ENCODE measurements around the gene ZNF335.

The ZNF335 gene

DNA sequence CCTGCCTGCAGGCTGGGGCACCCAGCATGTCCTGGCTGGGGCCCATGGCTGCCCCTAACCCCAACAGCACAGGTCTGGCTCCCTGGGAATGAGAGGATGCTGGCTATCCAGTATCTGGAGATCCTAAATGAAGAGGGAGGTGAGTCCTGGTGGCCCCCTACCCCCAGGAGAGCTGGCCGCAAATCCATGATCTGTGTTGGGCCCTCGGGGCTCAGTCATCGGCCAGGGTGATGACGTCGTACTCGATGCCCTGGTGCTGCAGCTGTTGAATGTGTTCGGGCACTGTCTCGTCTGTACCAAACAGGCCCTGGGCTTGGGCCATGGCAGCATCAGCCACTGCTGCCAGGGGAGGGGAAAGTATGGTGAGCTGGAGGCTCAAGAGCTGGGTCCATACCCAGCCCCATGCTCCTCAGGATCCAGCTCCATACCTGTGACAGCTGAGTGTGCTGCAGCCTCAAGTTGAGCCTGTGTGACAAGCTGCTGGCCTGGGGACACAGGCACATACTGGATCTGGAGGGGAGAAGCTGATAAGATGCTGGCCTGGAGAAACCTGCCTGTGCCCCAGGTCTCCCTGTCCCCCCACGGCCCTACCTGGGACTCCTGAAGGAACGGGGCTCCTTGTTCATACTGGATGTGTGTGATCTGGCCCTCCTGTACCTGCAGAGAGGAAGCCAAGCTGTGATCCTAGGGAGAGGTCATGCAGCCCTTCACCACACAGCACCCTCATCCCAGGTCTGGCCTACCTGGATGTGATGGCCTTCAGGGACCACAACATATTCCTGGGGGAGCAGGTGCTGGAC lies 23.1 kb downstream of the ZNF335 start:
- no peaks in the 10 kb centered on the region for H3K79me2 ChIP-seq (ENCODE audit: insufficient read depth, low read length)
- no peak overlapping the region for H3K4me3 ChIP-seq (ENCODE audit: low read depth in 1 of 2, low read length in 2 of 2)
- peaks cover 19% of the 10 kb centered on the region for H4K20me1 ChIP-seq (ENCODE audit: insufficient read depth, low read length)
- no peak overlapping the region for H3K4me2 ChIP-seq (ENCODE audit: insufficient read depth, low read length)
- peaks cover 95% of the 10 kb centered on the region for H3K36me3 ChIP-seq (ENCODE audit: insufficient read depth, low read length)
- H2AFZ ChIP-seq (ENCODE audit: low read depth, low read length): no peak overlapping the region
- H3K9ac ChIP-seq (ENCODE audit: low read depth, low read length): no peak overlapping the region
- 0 out of 3 replicates have a peak, but pooled peaks have one; percentile 2 for ATAC-seq (ENCODE audit: insufficient read depth, low read depth)
- no peak for TF ChIP-seq EZH2 (IDR thresholded peaks at IDR 0.05; ENCODE audit: borderline replicate concordance, low read depth, low read length, severe bottlenecking)
- TF ChIP-seq, protein P1, sequence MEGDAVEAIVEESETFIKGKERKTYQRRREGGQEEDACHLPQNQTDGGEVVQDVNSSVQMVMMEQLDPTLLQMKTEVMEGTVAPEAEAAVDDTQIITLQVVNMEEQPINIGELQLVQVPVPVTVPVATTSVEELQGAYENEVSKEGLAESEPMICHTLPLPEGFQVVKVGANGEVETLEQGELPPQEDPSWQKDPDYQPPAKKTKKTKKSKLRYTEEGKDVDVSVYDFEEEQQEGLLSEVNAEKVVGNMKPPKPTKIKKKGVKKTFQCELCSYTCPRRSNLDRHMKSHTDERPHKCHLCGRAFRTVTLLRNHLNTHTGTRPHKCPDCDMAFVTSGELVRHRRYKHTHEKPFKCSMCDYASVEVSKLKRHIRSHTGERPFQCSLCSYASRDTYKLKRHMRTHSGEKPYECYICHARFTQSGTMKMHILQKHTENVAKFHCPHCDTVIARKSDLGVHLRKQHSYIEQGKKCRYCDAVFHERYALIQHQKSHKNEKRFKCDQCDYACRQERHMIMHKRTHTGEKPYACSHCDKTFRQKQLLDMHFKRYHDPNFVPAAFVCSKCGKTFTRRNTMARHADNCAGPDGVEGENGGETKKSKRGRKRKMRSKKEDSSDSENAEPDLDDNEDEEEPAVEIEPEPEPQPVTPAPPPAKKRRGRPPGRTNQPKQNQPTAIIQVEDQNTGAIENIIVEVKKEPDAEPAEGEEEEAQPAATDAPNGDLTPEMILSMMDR (IDR thresholded peaks at IDR 0.05; ENCODE audit: borderline replicate concordance, extremely low read depth, low read length, poor library complexity, severe bottlenecking): no peak
- no peak for DNase-seq
- no peak overlapping the region for H3K27ac ChIP-seq (ENCODE audit: low read length)
- H3K9me3 ChIP-seq (ENCODE audit: insufficient read depth, low read length, severe bottlenecking): no peaks in the 10 kb centered on the region
- no peaks in the 10 kb centered on the region for H3K27me3 ChIP-seq (ENCODE audit: insufficient read depth, low read length, poor library complexity)
- H3K4me1 ChIP-seq (ENCODE audit: insufficient read depth, low read length): no peaks in the 10 kb centered on the region

- Histone ChIP-seq H3K27ac (ENCODE audit: low read length) (peak overlapping the region; percentile 5; the same call in 1 of the 2 replicates), H3K9ac (ENCODE audit: low read depth, low read length) (no peak overlapping the region), H3K9me3 (ENCODE audit: insufficient read depth, low read length, severe bottlenecking) (no peaks in the 10 kb centered on the region), H3K4me2 (ENCODE audit: insufficient read depth, low read length) (no peak overlapping the region), H2AFZ (ENCODE audit: low read depth, low read length) (no peak overlapping the region), H3K79me2 (ENCODE audit: insufficient read depth, low read length) (no peaks in the 10 kb centered on the region), H3K4me3 (ENCODE audit: low read depth in 1 of 2, low read length in 2 of 2) (no peak overlapping the region), H4K20me1 (ENCODE audit: insufficient read depth, low read length) (peaks cover 19% of the 10 kb centered on the region), H3K36me3 (ENCODE audit: insufficient read depth, low read length) (peaks cover 95% of the 10 kb centered on the region), H3K27me3 (ENCODE audit: insufficient read depth, low read length, poor library complexity) (no peaks in the 10 kb centered on the region), H3K4me1 (ENCODE audit: insufficient read depth, low read length) (no peaks in the 10 kb centered on the region)
- peak; percentile 10; the same call in 2 of the 3 replicates for ATAC-seq (ENCODE audit: insufficient read depth, low read depth)
- DNase-seq: no peak
- TF ChIP-seq EZH2 (IDR thresholded peaks at IDR 0.05; ENCODE audit: borderline replicate concordance, low read depth, low read length, severe bottlenecking): no peak
Measured at GRCh38 chr20:45948261-45948733, 23.7 kb downstream of the ZNF335 start.

DNA sequence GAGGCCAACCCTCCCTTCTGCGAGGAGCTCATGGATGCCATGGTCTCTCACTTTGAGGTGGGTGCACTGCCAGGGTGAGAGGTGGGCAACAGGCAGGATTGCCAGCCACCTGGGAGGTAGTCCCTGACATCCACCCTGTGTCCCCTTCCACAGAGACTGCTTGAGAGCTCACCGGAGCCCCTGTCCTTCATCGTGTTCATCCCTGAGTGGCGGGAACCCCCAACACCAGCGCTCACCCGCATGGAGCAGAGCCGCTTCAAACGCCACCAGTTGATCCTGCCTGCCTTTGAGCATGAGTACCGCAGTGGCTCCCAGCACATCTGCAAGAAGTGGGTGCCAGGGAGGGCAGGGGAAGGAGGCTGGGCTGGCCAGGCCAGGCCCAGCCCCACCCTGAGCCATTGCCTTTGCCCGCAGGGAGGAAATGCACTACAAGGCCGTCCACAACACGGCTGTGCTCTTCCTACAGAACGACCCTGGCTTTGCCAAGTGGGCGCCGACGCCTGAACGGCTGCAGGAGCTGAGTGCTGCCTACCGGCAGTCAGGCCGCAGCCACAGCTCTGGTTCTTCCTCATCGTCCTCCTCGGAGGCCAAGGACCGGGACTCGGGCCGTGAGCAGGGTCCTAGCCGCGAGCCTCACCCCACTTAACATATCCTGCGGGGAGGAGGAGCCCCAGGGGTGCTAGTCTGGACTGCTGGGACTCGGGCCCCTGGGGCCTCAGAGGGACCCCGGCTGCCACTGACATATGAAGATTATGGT lies 24.7 kb downstream of the ZNF335 start:
- no peak overlapping the region for H3K4me3 ChIP-seq (ENCODE audit: low read depth in 1 of 2, low read length in 2 of 2)
- H3K9ac ChIP-seq (ENCODE audit: low read depth, low read length): no peak overlapping the region
- H2AFZ ChIP-seq (ENCODE audit: low read depth, low read length): no peak overlapping the region
- peaks cover 19% of the 10 kb centered on the region for H4K20me1 ChIP-seq (ENCODE audit: insufficient read depth, low read length)
- no peaks in the 10 kb centered on the region for H3K9me3 ChIP-seq (ENCODE audit: insufficient read depth, low read length, severe bottlenecking)
- no peaks in the 10 kb centered on the region for H3K27me3 ChIP-seq (ENCODE audit: insufficient read depth, low read length, poor library complexity)
- TF ChIP-seq, protein P1 (IDR thresholded peaks at IDR 0.05; ENCODE audit: borderline replicate concordance, extremely low read depth, low read length, poor library complexity, severe bottlenecking): no peak
- TF ChIP-seq EZH2 (IDR thresholded peaks at IDR 0.05; ENCODE audit: borderline replicate concordance, low read depth, low read length, severe bottlenecking): no peak
- ATAC-seq (ENCODE audit: insufficient read depth, low read depth) (no peak), DNase-seq (no peak)
- no peak overlapping the region for H3K4me2 ChIP-seq (ENCODE audit: insufficient read depth, low read length)
- H3K79me2 ChIP-seq (ENCODE audit: insufficient read depth, low read length): no peaks in the 10 kb centered on the region
- H3K4me1 ChIP-seq (ENCODE audit: insufficient read depth, low read length): no peaks in the 10 kb centered on the region
- H3K27ac ChIP-seq (ENCODE audit: low read length): no peak overlapping the region
- H3K36me3 ChIP-seq (ENCODE audit: insufficient read depth, low read length): peaks cover 95% of the 10 kb centered on the region

Data from DND-41 (cell line).